Fibroblast of lung (primary cell): ENCODE measurements around the gene RPS6KA2. TPM values are rescaled to one million over a fixed set of nuclear protein-coding genes. Genes with fewer than 3 reads are reported as not detected.
A peak's percentile ranks its signal among the peaks of the same experiment; 100 is the strongest.

Source experiments
- DNase-seq, 2 donors: peaks; one replicate each; pipeline versions ENCODE4 v3.0.0 to v3.0.0-alpha.2; 2010; ENCODE audit warnings: low read depth in 2 of 2
- H2AFZ ChIP-seq: 2 replicates; pipeline ENCODE4 v1.5.1; 2012; ENCODE audit warnings: low read length, control low read depth, inconsistent platforms
- H3K27ac ChIP-seq: 2 replicates; pipeline ENCODE4 v1.5.1; 2011; ENCODE audit warnings: low read length, control low read depth; ENCODE audit not compliant: insufficient read depth
- H3K27me3 ChIP-seq: 2 replicates; pipeline ENCODE4 v1.5.1; 2011; ENCODE audit warnings: mild to moderate bottlenecking, low read length; ENCODE audit not compliant: control insufficient read depth, insufficient read depth
- H3K36me3 ChIP-seq: 2 replicates; pipeline ENCODE4 v1.5.1; 2011; ENCODE audit warnings: low read length; ENCODE audit not compliant: control insufficient read depth, insufficient read depth
- H3K4me1 ChIP-seq: 2 replicates; pipeline ENCODE4 v1.5.1; 2011; ENCODE audit warnings: low read length; ENCODE audit not compliant: control insufficient read depth, insufficient read depth; ENCODE audit errors: extremely low read depth
- H3K4me2 ChIP-seq: 2 replicates; pipeline ENCODE4 v1.5.1; 2011; ENCODE audit warnings: low read length, control low read depth; ENCODE audit not compliant: insufficient read depth; ENCODE audit errors: extremely low read depth
- H3K4me3 ChIP-seq, 4 experiments: fragments of 200-600 bp in 1 of 4; sonication (generic) in 1 of 4; replicated peaks in 1 of 4; 2 replicates each; pipeline ENCODE4 v1.5.1; 2011 to 2016; ENCODE audit warnings: low read length in 4 of 4, low read depth in 3 of 4, mild to moderate bottlenecking in 3 of 4, control low read depth in 2 of 4, inconsistent platforms in 1 of 4, mixed read lengths in 1 of 4; ENCODE audit not compliant: insufficient read depth in 1 of 4; ENCODE audit errors: control extremely low read depth in 1 of 4
- H3K79me2 ChIP-seq: 2 replicates; pipeline ENCODE4 v1.5.1; 2012; ENCODE audit warnings: mild to moderate bottlenecking, low read length, inconsistent platforms; ENCODE audit not compliant: control insufficient read depth, insufficient read depth
- H3K9ac ChIP-seq: 2 replicates; pipeline ENCODE4 v1.5.1; 2011; ENCODE audit warnings: mild to moderate bottlenecking, low read length, control low read depth; ENCODE audit not compliant: insufficient read depth
- H3K9me3 ChIP-seq: 2 replicates; pipeline ENCODE4 v1.5.1; 2012; ENCODE audit warnings: low read depth, low read length; ENCODE audit not compliant: control insufficient read depth, insufficient read depth
- H4K20me1 ChIP-seq: 2 replicates; pipeline ENCODE4 v1.5.1; 2011; ENCODE audit warnings: low read length; ENCODE audit not compliant: control insufficient read depth, insufficient read depth; ENCODE audit errors: extremely low read depth
- EZH2 ChIP-seq: IDR thresholded peaks from 2 replicates; pipeline ENCODE4 v1.5.1; 2012; ENCODE audit warnings: low read length, control low read depth, mild to moderate bottlenecking; ENCODE audit errors: missing control alignments
- polyA plus RNA-seq, 2 donors: library from polyadenylated mRNA; depleted of rRNA in 1 of 2; stranded (reverse) in 1 of 2; unstranded in 1 of 2; fragments of >200 nt; gene quantifications; 2 replicates each; pipeline ENCODE4 v1.2.1, GENCODE V29; 2011 to 2012; ENCODE audit warnings: missing spikeins in 1 of 2
- total RNA-seq: library from RNA; depleted of rRNA; stranded (reverse); fragments of >200 nt; gene quantifications from 2 replicates; pipeline ENCODE4 v1.2.1, GENCODE V29; 2014
- TF ChIP-seq, protein P1 (sequence below), 2 donors: IDR thresholded peaks in 1 of 2; conservative IDR thresholded peaks in 1 of 2; 1 replicate in 1 of 2; 2 replicates in 1 of 2; pipeline ENCODE4 v1.5.1; 2011 to 2012; ENCODE audit warnings: low read length in 2 of 2, control low read depth in 1 of 2, inconsistent platforms in 1 of 2, low read depth in 1 of 2, mild to moderate bottlenecking in 1 of 2

Gene RPS6KA2
- total and polyA plus RNA-seq, 2 donors (not counting 1 experiment from before 2014, with no cell fraction given) = 66.8 to 116 TPM

DNA sequence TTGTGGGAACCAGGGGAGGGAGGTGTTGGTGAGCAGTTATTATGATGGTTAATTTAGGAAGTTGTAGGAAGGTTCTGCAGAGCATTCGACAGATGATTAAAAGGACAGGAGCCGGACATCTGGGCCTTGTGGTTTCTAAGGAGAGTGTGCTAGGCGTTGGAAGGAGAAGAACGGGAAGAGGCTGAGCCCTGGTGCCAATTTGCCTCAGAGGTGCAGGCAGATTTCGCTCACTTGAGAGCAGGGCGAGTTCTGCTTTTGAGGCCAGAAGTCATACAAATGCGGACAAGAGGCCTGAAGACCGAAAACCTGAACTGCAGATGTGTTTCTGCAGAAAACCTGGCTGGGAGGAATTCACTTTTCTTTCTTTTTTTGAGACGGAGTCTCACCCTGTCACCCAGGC lies 30.5 kb upstream of the RPS6KA2 start:
- no peaks in the 10 kb centered on the region for H3K4me1 ChIP-seq
- H3K9me3 ChIP-seq = no peaks in the 10 kb centered on the region
- DNase-seq = no peak
- H3K79me2 ChIP-seq = no peaks in the 10 kb centered on the region
- peak overlapping the region; percentile 70 for H3K4me2 ChIP-seq
- H3K4me3 ChIP-seq = no peak overlapping the region
- no peaks in the 10 kb centered on the region for H3K36me3 ChIP-seq
- H3K27ac ChIP-seq = no peak overlapping the region
- H2AFZ ChIP-seq = no peak overlapping the region
- no peak overlapping the region for H3K9ac ChIP-seq
- TF ChIP-seq, protein P1, sequence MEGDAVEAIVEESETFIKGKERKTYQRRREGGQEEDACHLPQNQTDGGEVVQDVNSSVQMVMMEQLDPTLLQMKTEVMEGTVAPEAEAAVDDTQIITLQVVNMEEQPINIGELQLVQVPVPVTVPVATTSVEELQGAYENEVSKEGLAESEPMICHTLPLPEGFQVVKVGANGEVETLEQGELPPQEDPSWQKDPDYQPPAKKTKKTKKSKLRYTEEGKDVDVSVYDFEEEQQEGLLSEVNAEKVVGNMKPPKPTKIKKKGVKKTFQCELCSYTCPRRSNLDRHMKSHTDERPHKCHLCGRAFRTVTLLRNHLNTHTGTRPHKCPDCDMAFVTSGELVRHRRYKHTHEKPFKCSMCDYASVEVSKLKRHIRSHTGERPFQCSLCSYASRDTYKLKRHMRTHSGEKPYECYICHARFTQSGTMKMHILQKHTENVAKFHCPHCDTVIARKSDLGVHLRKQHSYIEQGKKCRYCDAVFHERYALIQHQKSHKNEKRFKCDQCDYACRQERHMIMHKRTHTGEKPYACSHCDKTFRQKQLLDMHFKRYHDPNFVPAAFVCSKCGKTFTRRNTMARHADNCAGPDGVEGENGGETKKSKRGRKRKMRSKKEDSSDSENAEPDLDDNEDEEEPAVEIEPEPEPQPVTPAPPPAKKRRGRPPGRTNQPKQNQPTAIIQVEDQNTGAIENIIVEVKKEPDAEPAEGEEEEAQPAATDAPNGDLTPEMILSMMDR (conservative IDR thresholded peaks at IDR 0.05 in 1 of 2, IDR thresholded peaks at IDR 0.05 in 1 of 2; ENCODE audit: low read depth in 1 of 2, low read length in 2 of 2) = no peak
- TF ChIP-seq EZH2 = no peak
- peaks cover 4% of the 10 kb centered on the region for H3K27me3 ChIP-seq
- no peaks in the 10 kb centered on the region for H4K20me1 ChIP-seq

DNA sequence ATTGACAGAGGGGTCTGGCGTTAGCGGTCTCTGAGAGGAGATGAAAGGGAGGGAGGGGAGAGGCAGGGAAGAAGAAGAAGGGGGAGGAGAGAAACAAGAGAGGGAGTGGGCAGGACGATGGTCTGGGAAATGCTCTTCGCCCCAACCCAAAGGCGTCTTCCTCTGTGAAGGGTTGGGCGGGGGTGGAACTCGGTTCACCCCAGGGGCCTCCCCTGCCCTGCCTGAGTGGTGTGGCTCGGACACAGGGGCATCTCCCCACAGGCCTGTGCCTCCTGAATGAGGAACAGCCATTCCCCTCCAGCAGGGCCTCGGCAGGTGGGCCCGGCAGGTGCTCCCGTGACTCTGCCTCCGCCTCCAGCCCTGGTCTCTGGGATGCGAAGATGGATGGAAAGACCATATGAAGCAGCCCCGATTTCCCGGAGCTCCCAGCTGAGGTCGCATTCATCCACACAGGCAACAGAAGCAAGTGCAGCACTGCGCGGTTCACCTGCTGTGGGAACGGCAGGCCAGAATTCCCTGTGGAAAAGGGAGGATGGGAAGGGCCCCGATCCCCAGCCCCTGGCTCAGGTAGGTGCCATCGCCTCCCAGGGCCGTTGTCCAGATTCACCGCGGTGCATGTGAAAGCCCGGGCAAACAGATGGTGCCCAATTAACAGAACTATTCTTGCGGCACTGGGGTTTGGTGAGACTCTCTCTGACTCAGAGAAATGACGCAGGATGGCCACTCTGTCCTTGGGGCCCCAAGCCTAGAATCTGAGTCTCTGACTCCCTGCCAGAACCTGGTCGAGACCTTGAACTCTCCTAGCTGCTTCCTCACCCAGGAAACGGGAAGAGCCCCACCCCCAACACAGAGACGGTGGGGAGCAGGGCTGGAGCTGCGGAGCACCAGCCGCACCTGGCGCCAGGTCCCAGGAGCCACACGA lies 29.4 kb upstream of the RPS6KA2 start:
- peak in 1 of 2 donors; percentile 37 for DNase-seq
- Histone ChIP-seq H3K4me3 (no peak overlapping the region), H3K79me2 (no peaks in the 10 kb centered on the region), H3K9ac (no peak overlapping the region), H3K4me1 (no peaks in the 10 kb centered on the region), H3K27me3 (peaks cover 6% of the 10 kb centered on the region), H3K36me3 (no peaks in the 10 kb centered on the region), H3K27ac (no peak overlapping the region), H3K9me3 (no peaks in the 10 kb centered on the region), H3K4me2 (peak overlapping the region; percentile 70), H4K20me1 (no peaks in the 10 kb centered on the region), H2AFZ (no peak overlapping the region)
- no peak for TF ChIP-seq EZH2
- TF ChIP-seq, protein P1 (conservative IDR thresholded peaks at IDR 0.05 in 1 of 2, IDR thresholded peaks at IDR 0.05 in 1 of 2; ENCODE audit: low read depth in 1 of 2, low read length in 2 of 2) = no peak

DNA sequence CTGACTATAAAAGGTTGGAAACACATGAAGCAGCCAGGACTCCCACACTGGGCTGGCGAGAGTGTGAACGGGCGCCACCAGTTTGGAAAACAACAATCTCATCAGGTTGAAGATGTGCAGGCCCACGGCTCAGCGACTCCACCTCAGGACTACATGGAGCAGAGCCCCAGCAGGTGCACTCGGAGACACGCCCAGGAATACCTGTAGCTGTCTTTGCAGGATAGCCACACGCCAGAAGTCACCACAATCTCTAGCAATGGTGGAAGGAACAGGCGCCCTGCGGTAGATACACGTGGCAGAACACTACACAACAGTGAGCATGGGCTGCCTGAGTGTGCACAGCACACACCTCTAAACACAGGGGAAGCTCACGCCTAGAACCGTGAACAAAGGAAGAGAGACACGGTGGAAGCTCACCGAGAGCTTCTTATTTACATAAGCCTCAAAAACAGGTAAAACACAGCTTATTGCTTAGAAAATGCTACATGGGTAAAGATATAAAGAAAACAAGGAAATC lies 28.7 kb upstream of the RPS6KA2 start:
- H3K79me2 ChIP-seq = no peaks in the 10 kb centered on the region
- no peak overlapping the region for H3K4me2 ChIP-seq
- TF ChIP-seq, protein P1 (conservative IDR thresholded peaks at IDR 0.05 in 1 of 2, IDR thresholded peaks at IDR 0.05 in 1 of 2; ENCODE audit: low read depth in 1 of 2, low read length in 2 of 2) = no peak
- no peak for TF ChIP-seq EZH2
- no peaks in the 10 kb centered on the region for H3K36me3 ChIP-seq
- no peak overlapping the region for H3K27ac ChIP-seq
- DNase-seq = no peak
- H2AFZ ChIP-seq = no peak overlapping the region
- peaks cover 7% of the 10 kb centered on the region for H3K27me3 ChIP-seq
- H3K9ac ChIP-seq = no peak overlapping the region
- no peaks in the 10 kb centered on the region for H4K20me1 ChIP-seq
- no peaks in the 10 kb centered on the region for H3K9me3 ChIP-seq
- H3K4me1 ChIP-seq = no peaks in the 10 kb centered on the region
- no peak overlapping the region for H3K4me3 ChIP-seq
